ENCODE results near the gene MDM2. TPM values are rescaled to one million over a fixed set of nuclear protein-coding genes. Genes with fewer than 3 reads are reported as not detected.
A peak's percentile ranks its signal among the peaks of the same experiment; 100 is the strongest.
"Not testable (repeated sequence)": the region's sequence is repeated elsewhere in the genome, so short reads cannot be mapped to it uniquely, and the experiment has no call there.

The MDM2 gene
- polyA plus RNA-seq, 2 donors: 21.9 to 93.4 TPM

DNA sequence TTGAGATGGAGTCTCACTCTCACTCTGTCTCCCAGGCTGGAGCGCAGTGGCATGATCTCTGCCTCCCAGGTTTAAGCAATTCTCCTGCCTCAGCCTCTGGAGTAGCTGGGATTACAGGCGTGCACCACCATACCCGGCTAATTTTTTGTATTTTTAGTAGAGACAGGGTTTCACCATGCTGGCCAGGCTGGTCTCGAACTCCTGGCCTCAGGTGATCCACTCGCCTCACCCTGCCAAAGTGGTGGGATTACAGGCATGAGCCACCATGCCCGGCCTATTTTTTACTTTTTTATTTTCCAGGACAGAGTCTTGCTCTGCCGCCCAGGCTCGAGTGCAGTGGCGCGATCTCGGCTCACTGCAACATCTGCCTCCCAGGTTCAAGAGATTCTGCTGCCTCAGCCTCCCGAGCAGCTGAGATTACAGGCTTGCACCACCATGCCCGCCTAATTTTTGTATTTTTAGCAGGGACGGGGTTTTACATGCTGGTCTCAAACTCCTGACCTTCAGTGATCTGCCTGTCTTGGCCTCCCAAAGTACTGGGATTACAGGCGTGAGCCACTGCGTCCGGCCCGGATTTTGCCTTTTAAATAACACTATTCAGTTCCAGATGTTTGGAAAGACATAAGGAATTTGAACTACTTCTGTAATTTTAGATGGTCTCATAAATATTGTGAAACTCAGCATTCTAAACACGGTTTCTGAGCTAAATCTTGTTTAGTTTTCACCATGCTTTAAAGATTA lies 4.9 kb upstream of the MDM2 start:
- not testable (repeated sequence) for H3K36me3 ChIP-seq (ENCODE audit: control insufficient read depth in 2 of 2, insufficient read depth in 2 of 2, low read length in 1 of 2); H3K27me3 ChIP-seq (ENCODE audit: control insufficient read depth in 1 of 2, insufficient read depth in 2 of 2, low read length in 2 of 2); H3K27ac ChIP-seq (ENCODE audit: low read depth in 2 of 2, low read length in 1 of 2); H3K4me1 ChIP-seq (ENCODE audit: control insufficient read depth in 2 of 2, insufficient read depth in 2 of 2, low read length in 1 of 2); H3K9me3 ChIP-seq (ENCODE audit: control insufficient read depth in 2 of 2, insufficient read depth in 1 of 2, low read depth in 1 of 2, low read length in 1 of 2); H3K4me3 ChIP-seq (ENCODE audit: low read depth in 1 of 2, low read length in 2 of 2)
- 88 to 92% methylated on average over 19 of the region's 19 CpGs for WGBS, 2 donors

DNA sequence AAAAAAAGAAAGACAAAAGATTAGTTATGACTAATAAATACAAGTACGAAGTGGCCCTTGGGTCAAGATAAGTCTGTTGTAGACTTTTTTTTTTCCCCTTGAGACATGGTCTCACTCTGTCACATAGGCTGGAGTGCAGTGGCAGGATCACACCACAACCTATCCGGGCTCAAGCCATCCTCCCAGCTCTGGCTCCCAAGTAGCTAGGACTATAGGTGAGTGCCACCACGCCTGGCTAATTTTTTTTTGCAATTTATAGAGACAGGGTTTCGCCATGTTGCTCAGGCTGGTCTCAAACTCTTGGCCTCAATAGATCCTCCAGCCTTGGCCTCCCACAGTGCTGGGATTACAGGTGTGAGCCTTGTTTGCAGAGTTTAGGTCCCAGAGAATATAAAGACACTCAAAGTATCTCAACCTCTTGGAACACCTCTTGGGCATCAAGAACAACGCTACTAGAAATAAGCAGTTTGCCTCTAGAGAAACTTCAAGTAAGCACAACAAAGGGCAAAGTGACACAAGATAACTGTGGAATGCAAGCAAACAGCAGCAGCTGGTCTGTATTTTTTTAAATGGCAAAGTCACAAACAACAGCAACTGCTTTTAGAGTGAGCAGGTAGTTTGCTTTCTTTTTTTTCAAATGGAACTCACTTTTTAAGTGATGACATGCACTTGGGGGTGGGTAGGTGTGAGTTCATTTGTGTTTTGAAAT lies 3.9 kb upstream of the MDM2 start:
- no peaks in the 10 kb centered on the region for H3K9me3 ChIP-seq (ENCODE audit: control insufficient read depth in 2 of 2, insufficient read depth in 1 of 2, low read depth in 1 of 2, low read length in 1 of 2)
- 80 to 94% methylated on average over 5 of the region's 5 CpGs for WGBS, 2 donors
- H3K4me1 ChIP-seq (ENCODE audit: control insufficient read depth in 2 of 2, insufficient read depth in 2 of 2, low read length in 1 of 2): no peaks in the 10 kb centered on the region
- no peaks in the 10 kb centered on the region for H3K27me3 ChIP-seq (ENCODE audit: control insufficient read depth in 1 of 2, insufficient read depth in 2 of 2, low read length in 2 of 2)
- no peak overlapping the region for H3K4me3 ChIP-seq (ENCODE audit: low read depth in 1 of 2, low read length in 2 of 2)
- H3K36me3 ChIP-seq (ENCODE audit: control insufficient read depth in 2 of 2, insufficient read depth in 2 of 2, low read length in 1 of 2): no peaks in the 10 kb centered on the region
- no peak overlapping the region for H3K27ac ChIP-seq (ENCODE audit: low read depth in 2 of 2, low read length in 1 of 2)

- Histone ChIP-seq H3K27me3 (ENCODE audit: control insufficient read depth in 1 of 2, insufficient read depth in 2 of 2, low read length in 2 of 2) (no peaks in the 10 kb centered on the region), H3K27ac (ENCODE audit: low read depth in 2 of 2, low read length in 1 of 2) (no peak overlapping the region), H3K9me3 (ENCODE audit: control insufficient read depth in 2 of 2, insufficient read depth in 1 of 2, low read depth in 1 of 2, low read length in 1 of 2) (no peaks in the 10 kb centered on the region), H3K4me3 (ENCODE audit: low read depth in 1 of 2, low read length in 2 of 2) (no peak overlapping the region), H3K36me3 (ENCODE audit: control insufficient read depth in 2 of 2, insufficient read depth in 2 of 2, low read length in 1 of 2) (no peaks in the 10 kb centered on the region), H3K4me1 (ENCODE audit: control insufficient read depth in 2 of 2, insufficient read depth in 2 of 2, low read length in 1 of 2) (no peaks in the 10 kb centered on the region)
- WGBS, 2 donors: 77 to 91% methylated on average over 32 of the region's 32 CpGs
Measured at GRCh38 chr12:68804657-68805591, 3.1 kb upstream of the MDM2 start.

DNA sequence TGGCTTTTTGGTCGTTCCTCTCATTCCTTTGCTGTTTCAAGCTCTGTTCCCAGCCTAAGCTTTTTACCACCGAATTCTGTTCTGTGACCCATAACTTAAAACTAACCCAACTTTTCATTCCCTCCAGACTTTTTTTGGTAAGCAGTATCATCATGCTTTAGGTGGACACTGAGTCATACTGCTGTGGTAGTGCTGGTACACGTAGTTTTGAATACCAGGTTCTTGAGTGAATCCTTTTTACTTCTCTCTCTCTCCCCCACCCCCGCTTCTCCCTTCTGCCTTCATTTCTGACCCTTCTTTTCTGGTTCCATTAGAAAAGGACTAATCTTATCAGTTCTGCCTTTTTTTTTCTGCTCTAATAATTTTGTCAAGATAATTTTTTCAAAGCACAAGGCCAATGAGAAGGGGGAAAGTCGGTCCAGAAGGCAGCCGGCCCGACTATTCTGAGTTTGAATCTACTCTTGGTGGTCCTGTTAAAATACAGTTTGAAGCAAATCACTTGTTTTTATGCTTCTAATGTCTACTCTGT lies 2.3 kb upstream of the MDM2 start:
- H3K4me3 ChIP-seq (ENCODE audit: low read depth in 1 of 2, low read length in 2 of 2): no peak overlapping the region
- WGBS, 2 donors: 86 to 88% methylated on average over 7 of the region's 7 CpGs
- H3K27me3 ChIP-seq (ENCODE audit: control insufficient read depth in 1 of 2, insufficient read depth in 2 of 2, low read length in 2 of 2): no peaks in the 10 kb centered on the region
- H3K9me3 ChIP-seq (ENCODE audit: control insufficient read depth in 2 of 2, insufficient read depth in 1 of 2, low read depth in 1 of 2, low read length in 1 of 2): no peaks in the 10 kb centered on the region
- no peak overlapping the region for H3K27ac ChIP-seq (ENCODE audit: low read depth in 2 of 2, low read length in 1 of 2)
- no peaks in the 10 kb centered on the region for H3K4me1 ChIP-seq (ENCODE audit: control insufficient read depth in 2 of 2, insufficient read depth in 2 of 2, low read length in 1 of 2)
- no peaks in the 10 kb centered on the region for H3K36me3 ChIP-seq (ENCODE audit: control insufficient read depth in 2 of 2, insufficient read depth in 2 of 2, low read length in 1 of 2)

- no peaks in the 10 kb centered on the region for H3K27me3 ChIP-seq (ENCODE audit: control insufficient read depth in 1 of 2, insufficient read depth in 2 of 2, low read length in 2 of 2)
- WGBS, 2 donors: 84 to 85% methylated on average over 18 of the region's 18 CpGs
- H3K4me3 ChIP-seq (ENCODE audit: low read depth in 1 of 2, low read length in 2 of 2): no peak overlapping the region
- no peaks in the 10 kb centered on the region for H3K4me1 ChIP-seq (ENCODE audit: control insufficient read depth in 2 of 2, insufficient read depth in 2 of 2, low read length in 1 of 2)
- H3K27ac ChIP-seq (ENCODE audit: low read depth in 2 of 2, low read length in 1 of 2): peak overlapping the region in 1 of 2 donors; percentile 100
- no peaks in the 10 kb centered on the region for H3K36me3 ChIP-seq (ENCODE audit: control insufficient read depth in 2 of 2, insufficient read depth in 2 of 2, low read length in 1 of 2)
- H3K9me3 ChIP-seq (ENCODE audit: control insufficient read depth in 2 of 2, insufficient read depth in 1 of 2, low read depth in 1 of 2, low read length in 1 of 2): no peaks in the 10 kb centered on the region
Measured at GRCh38 chr12:68806488-68807237, 1.3 kb upstream of the MDM2 start.

DNA sequence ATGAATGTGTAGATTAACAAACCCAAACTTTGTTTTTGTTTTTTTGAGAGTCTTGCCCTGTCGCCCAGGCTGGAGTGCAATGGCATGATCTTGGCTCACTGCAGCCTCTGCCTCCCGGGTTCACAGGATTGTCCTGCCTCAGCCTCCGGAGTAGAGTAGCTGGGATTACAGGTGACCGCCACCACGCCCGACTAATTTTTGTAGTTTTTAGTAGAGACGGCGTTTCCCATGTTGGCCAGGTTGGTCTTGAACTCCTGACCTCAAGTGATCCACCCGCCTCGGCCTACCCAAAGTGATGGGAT lies 752 bp upstream of the MDM2 start:
- Histone ChIP-seq H3K4me3 (ENCODE audit: low read depth in 1 of 2, low read length in 2 of 2) (peak overlapping the region; percentile 71 to 95), H3K27ac (ENCODE audit: low read depth in 2 of 2, low read length in 1 of 2) (peak overlapping the region; percentile 99 to 100)
- not testable (repeated sequence) for H3K4me1 ChIP-seq (ENCODE audit: control insufficient read depth in 2 of 2, insufficient read depth in 2 of 2, low read length in 1 of 2); H3K36me3 ChIP-seq (ENCODE audit: control insufficient read depth in 2 of 2, insufficient read depth in 2 of 2, low read length in 1 of 2); H3K9me3 ChIP-seq (ENCODE audit: control insufficient read depth in 2 of 2, insufficient read depth in 1 of 2, low read depth in 1 of 2, low read length in 1 of 2); H3K27me3 ChIP-seq (ENCODE audit: control insufficient read depth in 1 of 2, insufficient read depth in 2 of 2, low read length in 2 of 2)
- 9 to 11% methylated on average over 10 of the region's 10 CpGs for WGBS, 2 donors

GRCh38 chr12:68808388-68809189 lies 612 bp downstream of the MDM2 start:
- Histone ChIP-seq H3K4me1 (ENCODE audit: control insufficient read depth in 2 of 2, insufficient read depth in 2 of 2, low read length in 1 of 2) (no peaks in the 10 kb centered on the region), H3K27me3 (ENCODE audit: control insufficient read depth in 1 of 2, insufficient read depth in 2 of 2, low read length in 2 of 2) (no peaks in the 10 kb centered on the region), H3K9me3 (ENCODE audit: control insufficient read depth in 2 of 2, insufficient read depth in 1 of 2, low read depth in 1 of 2, low read length in 1 of 2) (no peaks in the 10 kb centered on the region), H3K36me3 (ENCODE audit: control insufficient read depth in 2 of 2, insufficient read depth in 2 of 2, low read length in 1 of 2) (no peaks in the 10 kb centered on the region), H3K4me3 (ENCODE audit: low read depth in 1 of 2, low read length in 2 of 2) (peak overlapping the region; percentile 71 to 95), H3K27ac (ENCODE audit: low read depth in 2 of 2, low read length in 1 of 2) (peak overlapping the region; percentile 99 to 100)
- WGBS, 2 donors: 1% methylated on average over 61 of the region's 61 CpGs

- H3K27ac ChIP-seq (ENCODE audit: low read depth in 2 of 2, low read length in 1 of 2): peak overlapping the region in 1 of 2 donors; percentile 100
- 78 to 81% methylated on average over 12 of the region's 12 CpGs for WGBS, 2 donors
- H3K27me3 ChIP-seq (ENCODE audit: control insufficient read depth in 1 of 2, insufficient read depth in 2 of 2, low read length in 2 of 2): no peaks in the 10 kb centered on the region
- no peaks in the 10 kb centered on the region for H3K36me3 ChIP-seq (ENCODE audit: control insufficient read depth in 2 of 2, insufficient read depth in 2 of 2, low read length in 1 of 2)
- peak overlapping the region in 1 of 2 donors; percentile 71 for H3K4me3 ChIP-seq (ENCODE audit: low read depth in 1 of 2, low read length in 2 of 2)
- no peaks in the 10 kb centered on the region for H3K9me3 ChIP-seq (ENCODE audit: control insufficient read depth in 2 of 2, insufficient read depth in 1 of 2, low read depth in 1 of 2, low read length in 1 of 2)
- no peaks in the 10 kb centered on the region for H3K4me1 ChIP-seq (ENCODE audit: control insufficient read depth in 2 of 2, insufficient read depth in 2 of 2, low read length in 1 of 2)
Measured at GRCh38 chr12:68809190-68810026, 1.4 kb downstream of the MDM2 start.

Measured in esophagus (tissue), 2 donors.